ENCODE measurements around the gene CLCNKB.
"Not testable (repeated sequence)": the region's sequence is repeated elsewhere in the genome, so short reads cannot be mapped to it uniquely, and the experiment has no call there.

The CLCNKB gene

DNA sequence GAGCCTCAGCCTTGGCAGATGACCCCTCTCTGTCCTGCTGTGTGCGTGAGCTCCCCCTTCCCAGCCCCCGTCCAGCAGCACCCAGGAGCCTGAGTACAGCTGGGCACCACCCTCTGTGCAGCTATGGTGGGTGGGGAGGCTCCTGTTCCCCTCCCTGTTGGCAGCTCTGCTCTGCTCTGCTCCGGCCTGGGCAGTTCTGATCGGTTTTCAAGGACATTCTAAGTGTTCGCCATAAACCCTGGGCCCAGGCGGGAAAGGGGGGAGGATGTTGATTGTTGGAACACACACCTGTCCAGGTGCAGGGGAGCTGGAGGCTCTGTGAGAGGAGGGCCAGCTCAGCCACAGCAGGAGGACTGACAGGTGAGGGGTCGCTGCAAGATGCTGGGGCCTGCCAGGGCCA lies at the start of gene CLCNKB:
Gene CLCNKB, plus strand, starts transcription at position 262 of the 400 bp plus-strand sequence. CDS start 711 bp downstream, outside the sequence.
- no peak for DNase-seq (ENCODE audit: low read depth)

DNA sequence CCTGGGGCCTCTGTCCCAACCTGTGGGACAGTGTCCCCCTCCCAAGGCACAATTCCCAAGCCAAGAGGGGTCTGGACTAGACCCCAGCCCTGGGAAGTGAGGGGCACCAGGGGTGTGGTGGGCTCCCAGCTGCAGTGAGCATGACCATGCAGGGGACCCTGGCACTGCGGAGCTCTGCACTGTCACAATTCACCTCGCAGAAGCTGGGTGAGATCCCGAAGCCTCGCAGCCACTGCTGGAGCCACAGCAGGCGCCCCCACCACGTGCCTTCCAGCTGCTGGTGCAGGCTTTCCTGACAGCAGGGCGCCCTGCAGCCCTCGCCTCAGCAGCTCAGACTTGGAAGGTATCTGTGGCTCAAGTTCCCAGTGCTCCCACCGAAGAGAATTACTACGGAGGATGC lies 49.5 kb upstream of the CLCNKB start:
- no peak for DNase-seq (ENCODE audit: low read depth)

DNA sequence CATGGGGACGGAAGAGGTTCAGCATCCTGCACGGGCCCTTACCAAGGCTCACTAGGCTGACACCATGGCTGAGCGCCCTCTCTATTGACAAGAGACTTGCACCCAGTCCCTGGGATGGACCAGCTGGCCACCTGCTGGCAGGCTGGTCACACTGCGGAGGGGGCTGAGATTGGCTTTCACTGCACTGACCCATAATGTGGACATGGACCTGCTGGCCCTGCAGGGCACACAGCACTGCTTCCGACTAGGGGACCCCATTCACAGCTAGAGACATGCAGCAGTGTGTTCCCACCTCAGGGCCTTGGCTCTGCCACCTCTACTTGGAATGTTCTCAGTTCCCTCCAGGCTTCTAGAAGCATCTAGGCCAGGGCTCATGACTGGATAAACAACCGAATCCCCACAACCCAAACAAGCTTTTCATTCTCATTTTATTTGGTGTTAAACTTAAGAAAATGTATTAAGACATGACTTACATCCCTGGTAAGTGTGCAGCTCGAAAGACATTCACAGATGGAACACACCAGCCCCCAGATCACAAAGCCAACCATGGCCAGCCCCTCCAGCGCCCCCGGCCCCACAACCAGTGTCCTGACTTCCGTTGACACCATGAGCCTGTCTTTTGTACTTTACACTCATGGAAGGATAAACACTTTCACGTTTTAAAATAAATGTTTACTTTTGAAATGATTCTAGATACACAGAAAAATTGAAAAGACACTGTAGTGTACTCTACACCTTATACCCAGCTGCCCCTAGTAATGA lies 48.8 kb upstream of the CLCNKB start:
- DNase-seq (ENCODE audit: low read depth) = peak; percentile 35

DNA sequence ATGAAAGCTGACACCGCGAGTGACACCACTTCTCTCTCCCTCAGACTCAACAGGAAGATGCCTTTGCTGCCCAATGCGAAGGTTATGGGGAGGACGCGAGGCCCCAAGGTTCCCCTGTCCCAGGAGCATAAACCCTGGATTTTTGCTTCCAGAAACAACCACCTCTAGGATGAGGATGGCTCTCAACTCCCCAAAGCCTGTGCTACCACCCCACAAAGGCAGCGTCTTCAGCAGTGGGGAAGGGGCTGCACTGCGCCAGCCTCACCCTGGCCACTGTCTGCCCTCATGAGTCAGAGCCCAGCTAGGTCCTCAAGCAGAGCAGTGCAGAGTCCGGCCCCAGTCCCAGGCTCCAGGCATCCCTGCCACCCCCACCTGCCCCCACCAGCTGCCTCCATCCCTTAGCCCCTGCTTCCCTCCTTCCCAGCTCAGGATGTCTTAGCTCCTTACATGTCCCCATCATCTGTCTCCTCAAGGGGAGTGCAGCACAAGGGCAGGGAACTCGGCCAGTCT lies 46.5 kb upstream of the CLCNKB start:
- no peak for DNase-seq (ENCODE audit: low read depth)

DNA sequence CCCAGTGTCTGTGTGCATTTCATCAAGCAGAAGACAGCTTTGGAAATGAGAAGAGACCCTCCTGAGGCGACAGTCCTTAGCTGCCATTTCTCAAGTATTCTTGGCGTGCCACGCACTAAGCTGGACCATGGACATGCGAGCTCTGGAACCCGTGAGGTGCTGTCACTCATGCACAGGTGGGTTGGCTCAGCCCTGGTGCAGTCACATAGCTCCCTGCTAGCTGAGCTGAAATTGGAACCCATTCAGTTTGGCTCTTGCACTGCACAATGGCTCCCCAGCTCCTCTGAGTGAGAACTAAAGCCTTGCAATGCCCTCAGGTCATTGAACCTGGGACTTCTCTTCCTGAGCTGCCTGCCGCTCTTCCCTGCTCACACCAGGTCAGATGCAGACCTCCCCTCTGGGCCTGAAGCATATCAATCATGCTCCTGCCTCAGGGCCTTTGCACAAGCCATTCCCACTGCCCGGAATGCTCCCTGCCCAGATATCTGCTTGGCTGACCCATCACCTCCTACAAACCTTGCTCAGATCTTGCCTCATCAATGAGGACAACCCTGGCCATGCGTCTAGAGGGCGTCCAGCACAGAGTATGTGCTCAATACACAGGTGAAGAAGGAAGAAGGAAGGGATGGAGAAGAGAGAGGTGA lies 45.8 kb upstream of the CLCNKB start:
- DNase-seq (ENCODE audit: low read depth) = no peak

DNA sequence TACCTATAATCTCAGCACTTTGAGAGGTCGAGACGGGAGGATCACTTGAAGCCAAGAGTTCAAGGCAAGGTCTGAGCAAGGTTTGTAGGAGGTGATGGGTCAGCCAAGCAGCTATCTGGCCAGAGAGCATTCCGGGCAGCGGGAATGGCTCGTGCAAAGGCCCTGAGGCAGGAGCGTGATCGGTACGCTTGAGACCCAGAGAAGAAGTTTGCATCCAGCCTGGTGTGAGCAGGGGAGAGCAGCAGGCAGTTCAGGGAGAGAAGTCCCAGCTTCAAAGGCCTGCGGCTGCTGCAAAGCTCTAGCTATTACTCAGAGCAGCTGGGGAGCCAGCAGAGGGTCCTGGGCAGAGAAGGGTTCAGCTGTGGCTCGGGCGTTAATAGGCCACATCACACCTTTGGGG lies 44.7 kb upstream of the CLCNKB start:
- no peak for DNase-seq (ENCODE audit: low read depth)

DNA sequence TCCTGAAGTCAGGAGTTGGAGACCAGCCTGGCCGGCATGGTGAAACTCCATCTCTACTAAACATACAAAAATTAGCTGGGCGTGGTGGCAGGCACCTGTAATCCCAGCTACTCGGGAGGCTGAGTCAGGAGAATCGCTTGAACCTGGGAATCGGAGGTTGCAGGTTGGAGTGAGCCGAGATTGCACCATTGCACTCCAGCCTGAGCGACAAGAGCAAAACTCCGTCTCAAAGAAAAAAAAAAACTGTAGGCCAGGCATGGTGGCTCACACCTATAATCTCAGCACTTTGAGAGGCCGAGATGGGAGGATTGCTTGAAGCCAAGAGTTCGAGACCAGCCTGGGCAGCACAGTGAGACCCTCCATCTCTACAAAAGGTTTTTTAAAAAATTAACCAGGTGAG lies 42.3 kb upstream of the CLCNKB start:
- not testable (repeated sequence) for DNase-seq (ENCODE audit: low read depth)

DNA sequence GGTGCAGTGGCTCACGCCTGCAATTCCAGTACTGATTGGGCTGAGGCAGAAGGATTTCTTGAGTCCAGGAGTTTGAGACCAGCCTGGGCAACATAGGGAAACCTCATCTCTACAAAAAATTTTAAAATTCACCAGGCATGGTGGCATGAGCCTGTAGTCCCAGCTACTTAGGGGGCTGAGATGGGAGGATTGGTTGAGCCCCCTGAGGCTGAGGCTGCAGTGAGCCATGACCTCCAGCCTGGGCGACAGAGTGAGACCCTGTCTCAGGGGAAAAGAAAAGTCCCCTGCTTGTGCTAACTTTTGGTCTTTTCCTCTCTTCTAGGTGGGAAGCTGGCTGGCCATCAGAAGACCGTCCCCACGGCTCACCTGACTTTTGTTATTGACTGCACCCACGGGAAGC lies 38.0 kb upstream of the CLCNKB start:
- DNase-seq (ENCODE audit: low read depth) = no peak

DNA sequence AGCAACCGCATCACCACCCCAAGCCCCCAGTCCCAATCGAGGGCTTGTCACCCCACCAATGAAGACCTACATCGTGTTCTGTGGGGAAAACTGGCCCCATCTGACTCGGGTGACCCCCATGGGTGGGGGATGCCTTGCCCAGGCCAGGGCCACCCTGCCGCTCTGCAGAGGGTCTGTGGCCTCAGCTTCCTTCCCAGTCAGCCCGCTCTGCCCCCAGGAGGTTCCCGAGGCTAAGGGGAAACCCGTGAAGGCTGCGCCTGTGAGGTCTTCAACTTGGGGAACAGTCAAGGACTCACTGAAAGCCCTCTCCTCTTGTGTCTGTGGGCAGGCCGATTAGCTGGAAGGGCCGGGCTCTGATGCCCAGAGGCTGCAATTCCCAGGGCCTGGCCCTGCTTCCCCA lies 37.6 kb upstream of the CLCNKB start:
- no peak for DNase-seq (ENCODE audit: low read depth)

DNA sequence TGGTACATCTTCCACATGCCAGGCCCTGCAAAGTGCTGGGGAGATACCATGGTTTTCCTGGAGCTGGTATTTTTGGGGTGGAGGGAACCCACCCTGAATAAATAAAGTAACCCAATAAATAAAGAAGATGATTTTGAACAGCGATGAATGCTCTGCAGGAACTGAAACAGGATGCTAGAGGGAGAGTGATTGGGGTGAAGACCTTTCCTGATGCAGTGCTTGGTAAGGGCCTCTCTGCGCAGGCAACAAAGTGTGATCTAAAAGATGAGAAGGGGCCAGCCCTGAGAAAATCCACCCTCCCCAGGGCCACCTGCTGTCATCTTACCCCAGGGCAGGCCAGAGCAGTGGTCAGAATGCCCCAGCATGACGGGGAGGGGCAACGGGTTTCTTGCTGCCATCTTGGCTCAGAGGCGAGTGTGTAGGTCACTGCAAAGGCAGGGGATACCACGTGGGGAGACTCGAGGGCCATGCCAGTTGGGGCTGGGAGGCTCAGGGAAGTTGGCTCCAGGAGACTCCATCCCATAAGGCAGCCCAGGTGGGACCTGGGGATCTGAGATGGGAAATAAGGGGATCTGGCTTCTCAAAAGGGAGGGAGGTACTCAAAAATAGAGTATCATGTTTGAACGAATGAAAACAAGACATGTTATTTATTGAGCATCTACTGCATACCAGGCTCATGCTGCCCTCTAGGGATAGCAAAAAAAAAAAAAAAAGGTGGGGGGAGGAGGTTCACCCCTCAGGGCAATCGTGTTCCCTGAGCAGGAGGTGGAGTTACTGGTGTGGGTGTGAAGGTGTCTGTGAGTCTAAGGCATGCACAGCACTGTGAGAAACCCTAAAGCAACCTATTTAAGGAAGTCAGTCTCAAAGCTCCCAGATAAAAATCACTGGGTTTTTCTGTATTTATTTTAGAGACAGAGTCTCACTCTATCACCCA lies 36.8 kb upstream of the CLCNKB start:
- no peak for DNase-seq (ENCODE audit: low read depth)

DNA sequence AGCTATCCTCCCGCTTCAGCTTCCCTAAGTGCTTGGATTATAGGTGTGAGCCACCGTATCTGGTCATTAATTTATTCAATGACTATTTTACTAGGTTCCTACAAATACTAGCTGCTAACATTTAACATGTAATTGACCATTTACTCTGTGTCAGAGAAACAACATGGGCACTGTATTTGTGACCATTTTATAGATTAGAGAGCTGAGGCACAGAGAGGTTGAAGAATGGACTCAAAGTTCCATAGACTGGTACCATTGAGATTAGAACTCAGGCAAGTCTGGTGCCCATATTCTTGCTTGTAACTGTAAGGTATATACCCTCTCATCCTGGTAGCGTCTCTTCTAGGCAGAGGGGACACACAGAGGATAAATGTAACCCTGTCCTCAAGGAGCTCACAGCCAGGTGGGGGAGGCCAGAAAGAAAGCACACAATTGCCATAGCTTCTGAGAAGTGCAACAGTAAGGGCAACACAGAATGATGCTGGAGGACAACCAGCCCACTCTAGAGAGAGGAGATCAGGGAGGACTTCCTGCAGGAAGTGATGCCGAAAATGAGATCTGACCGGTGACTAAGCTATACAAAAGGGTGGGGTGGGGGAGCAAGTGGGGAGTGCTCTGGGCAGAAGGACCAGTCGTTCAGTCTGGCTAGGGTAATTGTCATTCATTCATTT lies 35.8 kb upstream of the CLCNKB start:
- DNase-seq (ENCODE audit: low read depth) = no peak

DNA sequence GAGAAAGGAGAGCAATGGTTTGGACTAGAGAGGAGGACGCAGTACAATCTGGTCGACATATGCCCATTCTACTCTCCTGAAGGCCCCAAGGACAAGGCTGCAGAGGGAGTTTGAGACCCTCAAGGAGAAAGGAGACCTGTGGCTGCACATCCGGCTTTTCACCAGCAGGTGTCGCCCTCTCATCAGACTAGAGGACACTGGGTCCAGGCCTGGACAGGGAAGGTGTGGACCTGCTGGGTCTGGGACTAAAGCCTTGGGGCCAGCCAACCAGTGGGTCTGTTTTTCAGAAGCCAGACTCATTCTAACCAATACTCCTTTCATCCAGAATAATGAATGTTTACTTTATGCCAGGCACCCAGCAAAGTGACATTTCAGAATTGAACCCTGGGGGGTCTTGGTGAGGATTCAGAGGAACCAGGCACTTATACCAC lies 34.5 kb upstream of the CLCNKB start:
- DNase-seq (ENCODE audit: low read depth) = no peak

DNA sequence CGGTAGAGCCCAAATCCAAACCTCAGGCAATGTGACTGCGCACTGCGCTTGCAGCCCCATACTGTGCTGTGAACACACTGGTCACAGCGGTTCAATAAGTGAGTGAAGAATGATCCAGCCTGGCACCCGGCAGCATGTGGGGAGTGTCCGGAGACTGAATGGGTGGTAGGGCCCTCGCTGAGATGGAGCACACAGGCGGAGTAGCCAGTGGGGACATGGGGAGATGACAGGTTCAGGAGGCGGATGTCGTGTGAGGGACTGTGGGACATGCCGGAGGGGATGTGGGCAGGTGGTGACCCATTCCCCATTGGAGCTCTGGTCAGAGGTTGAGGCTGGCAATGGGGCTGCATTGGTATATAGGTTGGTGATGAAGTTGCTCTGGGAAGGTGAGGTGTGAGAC lies 33.9 kb upstream of the CLCNKB start:
- DNase-seq (ENCODE audit: low read depth) = no peak

DNA sequence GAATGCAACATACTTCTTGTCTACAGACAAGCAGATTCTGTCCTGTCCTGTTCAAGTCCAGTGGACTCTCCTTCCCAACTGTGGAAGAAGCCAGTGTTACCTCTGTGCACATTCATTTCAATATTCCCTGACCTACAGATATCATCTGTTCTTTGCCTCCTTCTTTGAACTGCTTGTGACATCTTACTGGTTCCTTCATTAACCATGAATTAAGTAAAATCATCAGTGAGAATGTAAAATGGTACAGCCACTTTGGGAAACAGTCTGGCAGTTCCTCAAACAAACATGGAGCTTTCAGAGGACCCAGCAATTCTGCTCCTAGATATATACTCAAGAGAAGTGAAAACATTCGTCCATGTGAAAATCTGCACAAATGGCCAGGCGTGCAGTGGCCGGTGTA lies 32.7 kb upstream of the CLCNKB start:
- DNase-seq (ENCODE audit: low read depth) = no peak

DNA sequence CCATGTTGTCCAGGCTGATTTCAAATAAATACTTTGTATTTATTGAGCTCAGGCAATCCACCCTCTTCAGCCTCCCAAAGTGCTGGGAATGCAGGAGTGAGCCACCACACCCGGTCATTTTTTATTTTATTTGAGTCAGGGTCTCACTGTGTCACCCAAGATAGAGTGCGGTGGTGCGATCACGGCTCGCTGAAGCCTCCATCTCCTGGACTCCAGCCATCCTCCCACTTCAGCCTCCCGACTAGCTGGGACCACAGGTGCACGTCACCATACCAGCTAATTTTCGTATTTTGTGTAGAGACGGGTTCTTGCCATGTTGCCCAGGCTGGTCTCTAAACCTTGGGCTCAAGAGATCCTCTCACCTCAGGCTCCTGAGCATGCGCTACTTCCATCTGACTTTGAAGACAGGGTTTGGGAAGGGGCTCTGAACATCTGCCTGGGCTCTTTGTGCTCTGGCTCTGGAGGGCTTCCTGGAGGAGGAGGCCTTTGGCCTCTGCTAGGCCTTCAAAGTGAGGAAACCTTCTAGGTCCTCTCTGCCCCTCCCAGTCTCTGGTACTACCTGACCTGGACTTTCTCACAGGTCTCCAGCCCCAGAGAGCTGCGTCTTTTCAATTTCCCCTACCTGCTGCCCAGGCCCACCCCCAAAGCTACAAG lies 31.5 kb upstream of the CLCNKB start:
- no peak for DNase-seq (ENCODE audit: low read depth)

DNA sequence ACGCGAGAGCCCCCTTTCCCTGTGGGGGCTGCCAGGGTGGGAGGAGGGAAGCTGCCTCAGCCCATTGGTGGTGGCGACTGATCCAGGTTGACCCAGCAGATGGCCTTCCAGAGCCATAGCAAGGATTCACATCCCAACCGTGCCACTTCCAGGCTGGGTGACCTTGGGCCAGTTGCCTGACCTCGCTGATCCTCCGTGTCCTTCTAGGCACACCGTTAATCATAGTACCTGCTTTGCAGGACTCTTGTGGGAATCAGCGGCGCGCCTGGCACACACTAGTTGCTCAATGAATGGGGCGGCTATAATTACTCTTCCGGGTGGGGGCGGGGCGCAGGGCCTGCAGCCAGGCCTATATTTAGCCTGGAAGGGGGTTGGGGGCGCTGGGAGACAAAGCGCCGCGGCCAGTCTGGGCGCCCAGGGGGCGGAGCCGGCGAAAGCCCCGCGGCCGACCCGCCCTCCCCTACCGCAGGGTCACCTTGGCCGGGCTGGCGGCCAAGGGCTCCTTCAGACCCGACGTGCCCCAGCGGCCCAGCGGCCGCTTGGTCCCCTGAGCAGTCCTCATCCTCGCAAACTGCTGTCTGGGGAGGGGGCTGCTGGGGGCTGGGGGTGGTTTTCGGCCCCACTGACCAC lies 30.9 kb upstream of the CLCNKB start:
- DNase-seq (ENCODE audit: low read depth) = no peak

DNA sequence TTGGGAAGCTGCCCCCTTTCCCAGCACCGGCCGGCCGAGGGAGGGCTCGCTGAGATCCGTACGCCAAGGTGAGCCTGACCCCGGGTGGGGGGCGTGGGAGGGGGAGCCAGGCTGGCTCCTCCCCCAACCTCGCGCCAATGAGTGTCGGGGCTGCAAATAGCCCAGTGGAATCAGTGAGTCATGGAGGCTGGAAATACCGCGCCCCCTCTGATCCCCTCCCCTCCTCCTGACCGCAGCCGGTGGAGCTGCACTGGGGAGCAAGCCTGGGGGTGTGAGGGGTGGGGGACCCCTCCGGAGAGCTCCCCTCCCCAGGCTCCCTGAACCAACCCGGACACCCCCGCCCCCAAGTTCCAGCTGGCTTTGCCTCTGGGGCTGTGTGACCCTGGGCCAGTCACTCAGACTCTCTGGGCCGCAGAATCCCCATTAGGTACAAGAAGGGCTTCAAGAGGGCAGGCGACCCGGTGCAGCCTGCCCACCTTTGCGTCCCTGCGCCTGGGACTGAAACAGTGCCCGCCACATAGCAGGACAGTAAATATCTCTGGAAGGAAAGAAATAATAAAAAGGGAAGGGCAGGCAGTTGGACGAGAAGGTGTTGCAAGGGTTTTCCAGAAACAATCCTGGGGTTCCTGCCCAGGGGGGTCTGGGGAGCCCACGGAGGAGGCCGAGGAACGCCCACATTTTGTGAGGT lies 30.2 kb upstream of the CLCNKB start:
- DNase-seq (ENCODE audit: low read depth) = no peak

DNA sequence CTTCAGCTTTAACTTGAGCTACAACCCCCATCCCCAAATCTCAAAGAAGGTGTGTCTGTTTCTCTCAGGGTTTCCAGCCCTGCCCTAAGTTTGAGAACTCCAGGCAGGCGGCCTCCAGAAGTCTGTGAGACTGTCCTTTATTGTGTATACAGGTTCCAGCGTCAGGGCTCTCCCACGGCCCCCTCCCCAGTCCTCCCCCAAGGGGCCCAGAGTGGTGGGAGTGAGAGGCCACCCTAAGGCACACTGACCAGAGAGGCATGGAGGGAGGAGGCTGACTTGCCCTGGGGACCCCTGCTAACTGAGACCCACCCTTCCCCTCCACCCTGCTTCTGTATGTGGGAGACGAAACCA lies 29.7 kb upstream of the CLCNKB start:
- DNase-seq (ENCODE audit: low read depth) = no peak

DNA sequence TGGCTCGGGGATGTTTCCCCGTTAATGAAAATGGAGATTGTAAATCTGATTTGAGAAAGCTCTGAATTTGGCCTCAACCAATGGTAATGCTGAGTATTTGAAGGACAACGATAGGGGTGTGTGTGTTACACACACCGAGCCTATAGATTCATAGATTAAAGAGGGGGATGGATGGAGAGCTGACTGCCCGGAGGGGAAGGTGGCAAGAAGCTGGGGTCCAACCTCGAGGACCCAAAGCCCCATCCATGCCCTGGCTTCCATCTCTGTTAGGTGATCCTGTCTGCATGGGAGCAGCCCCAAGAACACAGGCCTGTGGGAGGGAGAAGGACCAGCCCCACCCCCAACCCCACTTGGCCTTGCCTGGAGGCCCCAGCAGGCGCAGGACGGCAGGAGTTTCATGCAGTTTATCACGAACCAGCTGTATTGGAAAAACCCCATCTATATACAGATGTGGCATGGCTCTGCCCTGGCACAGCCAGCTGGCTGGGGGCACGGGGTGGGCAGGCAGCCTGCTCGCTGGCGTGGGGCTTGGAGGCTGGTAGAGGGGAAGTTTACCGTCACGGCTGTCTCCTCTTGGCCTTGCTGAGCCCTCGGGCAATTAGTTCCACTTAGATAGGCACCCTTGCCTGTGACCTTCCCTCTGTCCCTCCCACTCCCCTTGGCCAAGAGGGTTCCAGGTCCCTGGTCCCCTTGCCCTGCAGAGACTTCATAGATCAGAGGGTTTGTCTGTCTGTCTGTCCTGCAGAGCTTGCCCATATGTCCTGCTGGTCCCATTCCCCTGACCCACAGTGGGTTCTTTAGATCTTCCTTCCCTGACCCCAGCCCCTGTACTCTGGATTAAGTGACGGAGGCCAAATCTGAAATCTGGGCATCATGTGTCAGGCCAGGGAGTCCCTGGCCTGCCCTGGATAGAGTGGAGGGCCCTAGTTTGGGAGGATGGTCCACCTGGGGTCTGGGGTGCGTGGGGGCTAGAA lies 28.8 kb upstream of the CLCNKB start:
- DNase-seq (ENCODE audit: low read depth) = no peak

Data from GM04504 (cell line).